H9 (cell line): Measurements from ENCODE around the gene OSBPL10. TPM values are rescaled to one million over a fixed set of nuclear protein-coding genes. Genes with fewer than 3 reads are reported as not detected.

Experiments used
- DNase-seq: peaks from one replicate; pipeline ENCODE4 v3.0.0-alpha.2; 2017
- H2AFZ ChIP-seq: one replicate; pipeline ENCODE4 v1.6.1; 2013; ENCODE audit warnings: mild to moderate bottlenecking, low read length, control low read depth, moderate library complexity
- H2AK5ac ChIP-seq: 2 replicates; pipeline ENCODE4 v1.6.1; 2013; ENCODE audit warnings: low read length, control low read depth, mixed read lengths; ENCODE audit not compliant: insufficient read length
- H2BK120ac ChIP-seq: one replicate; pipeline ENCODE4 v1.6.1; 2013; ENCODE audit warnings: low read depth, mild to moderate bottlenecking, low read length, control low read depth, inconsistent platforms; ENCODE audit not compliant: poor library complexity, severe bottlenecking
- H2BK12ac ChIP-seq: 2 replicates; pipeline ENCODE4 v1.6.1; 2013; ENCODE audit warnings: low read length, control low read depth, mixed read lengths, low read depth; ENCODE audit not compliant: insufficient read length
- H2BK15ac ChIP-seq: 2 replicates; pipeline ENCODE4 v1.6.1; 2013; ENCODE audit warnings: low read depth, low read length, control low read depth
- H2BK20ac ChIP-seq: one replicate; pipeline ENCODE4 v1.6.1; 2013; ENCODE audit warnings: low read depth, mild to moderate bottlenecking, low read length, control low read depth, inconsistent platforms; ENCODE audit not compliant: poor library complexity, severe bottlenecking
- H2BK5ac ChIP-seq: 2 replicates; pipeline ENCODE4 v1.6.1; 2013; ENCODE audit warnings: low read length, control low read depth, mixed read lengths; ENCODE audit not compliant: insufficient read length
- H3K14ac ChIP-seq: 2 replicates; pipeline ENCODE4 v1.6.1; 2013; ENCODE audit warnings: low read length, control low read depth; ENCODE audit not compliant: insufficient read depth
- H3K18ac ChIP-seq: 2 replicates; pipeline ENCODE4 v1.6.1; 2013; ENCODE audit warnings: low read depth, mild to moderate bottlenecking, mixed read lengths, low read length, control low read depth; ENCODE audit not compliant: insufficient read length
- H3K23ac ChIP-seq: 2 replicates; pipeline ENCODE4 v1.6.1; 2013; ENCODE audit warnings: low read length, control low read depth, mixed read lengths, low read depth; ENCODE audit not compliant: insufficient read length
- H3K23me2 ChIP-seq: 2 replicates; pipeline ENCODE4 v1.6.1; 2013; ENCODE audit warnings: low read depth, mild to moderate bottlenecking, mixed read lengths, low read length, control low read depth; ENCODE audit not compliant: insufficient read length, poor library complexity, severe bottlenecking
- H3K27ac ChIP-seq: 2 replicates; pipeline ENCODE4 v1.5.1; 2013; ENCODE audit warnings: low read length, control low read depth, mixed read lengths, low read depth; ENCODE audit not compliant: insufficient read length
- H3K27me3 ChIP-seq: 2 replicates; pipeline ENCODE4 v1.6.1; 2013; ENCODE audit warnings: low read length, control low read depth, inconsistent platforms; ENCODE audit not compliant: insufficient read depth
- H3K4ac ChIP-seq: 2 replicates; pipeline ENCODE4 v1.6.1; 2013; ENCODE audit warnings: low read depth, mild to moderate bottlenecking, control low read depth, inconsistent platforms, low read length, moderate library complexity
- H3K4me1 ChIP-seq: 2 replicates; pipeline ENCODE4 v1.6.1; 2013; ENCODE audit warnings: low read length, control low read depth, inconsistent platforms; ENCODE audit not compliant: insufficient read depth
- H3K4me2 ChIP-seq: 2 replicates; pipeline ENCODE4 v1.6.1; 2013; ENCODE audit warnings: low read length, control low read depth, mixed read lengths; ENCODE audit not compliant: insufficient read length, insufficient read depth
- H3K56ac ChIP-seq: 2 replicates; pipeline ENCODE4 v1.6.1; 2013; ENCODE audit warnings: low read depth, mild to moderate bottlenecking, mixed read lengths, low read length, control low read depth; ENCODE audit not compliant: insufficient read length
- H3K79me1 ChIP-seq: 2 replicates; pipeline ENCODE4 v1.6.1; 2013; ENCODE audit warnings: low read depth, mild to moderate bottlenecking, moderate library complexity, low read length, control low read depth, inconsistent platforms; ENCODE audit not compliant: insufficient read depth, poor library complexity, severe bottlenecking
- H3K79me2 ChIP-seq: 2 replicates; pipeline ENCODE4 v1.6.1; 2013; ENCODE audit warnings: low read length, control low read depth, inconsistent platforms; ENCODE audit not compliant: insufficient read depth
- H3K9ac ChIP-seq: 2 replicates; pipeline ENCODE4 v1.6.1; 2013; ENCODE audit warnings: low read length, control low read depth, mixed read lengths; ENCODE audit not compliant: insufficient read length; ENCODE audit errors: extremely low read depth
- H3K9me3 ChIP-seq: one replicate; pipeline ENCODE4 v1.6.1; 2013; ENCODE audit warnings: low read depth, low read length, inconsistent platforms; ENCODE audit not compliant: control insufficient read depth
- H3T11ph ChIP-seq: one replicate; pipeline ENCODE4 v1.6.1; 2013; ENCODE audit warnings: mild to moderate bottlenecking, low read length, control low read depth, inconsistent platforms
- H4K20me1 ChIP-seq: one replicate; pipeline ENCODE4 v1.6.1; 2013; ENCODE audit not compliant: control insufficient read depth, insufficient read length, insufficient read depth
- H4K5ac ChIP-seq: 2 replicates; pipeline ENCODE4 v1.6.1; 2013; ENCODE audit warnings: low read depth, mild to moderate bottlenecking, mixed read lengths, low read length, control low read depth; ENCODE audit not compliant: insufficient read length
- H4K8ac ChIP-seq: replicated peaks from 2 replicates; pipeline ENCODE4 v1.6.1; 2013; ENCODE audit warnings: low read length, control low read depth, mixed read lengths, low read depth; ENCODE audit not compliant: insufficient read length
- H4K91ac ChIP-seq: 2 replicates; pipeline ENCODE4 v1.6.1; 2013; ENCODE audit warnings: low read depth, mild to moderate bottlenecking, moderate library complexity, mixed read lengths, low read length, control low read depth; ENCODE audit not compliant: insufficient read length
- H3K27ac Mint-ChIP-seq, 3 experiments: 2 replicates in 2 of 3; 3 replicates in 1 of 3; pipeline ENCODE4 v1.8.0; 2020 to 2021; ENCODE audit warnings: mixed read lengths in 3 of 3, mild to moderate bottlenecking in 1 of 3, moderate library complexity in 1 of 3
- H3K27me3 Mint-ChIP-seq: 2 replicates; pipeline ENCODE4 v1.8.0; 2021; ENCODE audit warnings: low read depth, mild to moderate bottlenecking, moderate library complexity, mixed read lengths
- H3K36me3 Mint-ChIP-seq, 3 experiments: 2 replicates in 2 of 3; 3 replicates in 1 of 3; pipeline ENCODE4 v1.8.0; 2020 to 2021; ENCODE audit warnings: low read depth in 3 of 3, mixed read lengths in 3 of 3; ENCODE audit not compliant: insufficient read depth in 1 of 3
- H3K4me1 Mint-ChIP-seq, 2 experiments: 2 replicates each; pipeline ENCODE4 v1.8.0; 2020; ENCODE audit warnings: mixed read lengths in 2 of 2
- H3K4me3 Mint-ChIP-seq, 2 experiments: 2 replicates in 1 of 2; 3 replicates in 1 of 2; pipeline ENCODE4 v1.8.0; 2020 to 2021; ENCODE audit warnings: mild to moderate bottlenecking in 2 of 2, mixed read lengths in 2 of 2, moderate library complexity in 1 of 2
- H3K9me3 Mint-ChIP-seq, 2 experiments: 2 replicates in 1 of 2; 3 replicates in 1 of 2; pipeline ENCODE4 v1.8.0; 2020; ENCODE audit warnings: mild to moderate bottlenecking in 2 of 2, mixed read lengths in 2 of 2, moderate library complexity in 1 of 2
- whole genome bisulfite sequencing: extraction: QIAGEN DNeasy Blood & Tissue Kit; methylation state at CpG from one replicate; pipeline ENCODE4 v1.1.7; 2013; ENCODE audit warnings: missing lambda C conversion rate, low lambda C conversion rate, mixed read lengths; ENCODE audit not compliant: insufficient read length; ENCODE audit errors: extremely low coverage; 5-methylcytosine and 5-hydroxymethylcytosine counted together
- total RNA-seq: library from RNA; stranded (reverse); gene quantifications from 2 replicates; pipeline ENCODE4 v1.2.1, GENCODE V29; 2021
- TF ChIP-seq, protein P1 (sequence below): fragments of 200-600 bp; sonication (generic); conservative IDR thresholded peaks from 3 replicates; pipeline ENCODE4 v1.8.0; 2021; ENCODE audit warnings: antibody characterized with exemption, mild to moderate bottlenecking

OSBPL10 gene
- total RNA-seq, 1 experiment from 2014 or later = 42.7 TPM

DNA sequence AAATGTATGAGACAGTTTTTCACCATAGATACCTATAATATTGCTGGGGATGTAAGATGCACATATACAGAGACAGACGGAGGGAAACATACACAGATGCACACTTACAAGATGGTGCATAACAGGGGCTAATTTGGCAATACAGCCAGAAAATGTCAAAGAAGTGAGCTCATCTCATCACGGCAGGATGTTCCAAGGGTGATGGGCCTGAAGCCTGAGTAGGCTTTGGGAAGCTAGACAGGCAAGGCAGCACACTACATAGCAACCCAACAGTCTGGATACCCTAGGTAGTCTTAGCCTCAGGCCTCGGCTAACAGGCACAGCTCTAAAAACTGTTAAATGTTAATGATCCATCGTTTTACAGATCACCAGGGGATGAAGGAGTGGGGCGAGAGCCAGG lies 148.5 kb downstream of the OSBPL10 start:
- H3K9ac ChIP-seq = no peak overlapping the region
- no peak overlapping the region for H4K8ac ChIP-seq
- no peak overlapping the region for H3K4me2 ChIP-seq
- peaks cover 26 to 30% of the 10 kb centered on the region in 2 experiments for H3K4me1 Mint-ChIP-seq
- no peak overlapping the region for H2BK120ac ChIP-seq
- H2BK12ac ChIP-seq = no peak overlapping the region
- H3K9me3 ChIP-seq = no peaks in the 10 kb centered on the region
- no peak overlapping the region for H4K91ac ChIP-seq
- no peaks in the 10 kb centered on the region for H3K23me2 ChIP-seq
- no peak overlapping the region for H4K5ac ChIP-seq
- no peak overlapping the region for H3K18ac ChIP-seq
- no CpG with 5 or more reads among the region's 5 CpGs for WGBS
- H2AFZ ChIP-seq = no peak overlapping the region
- no peak overlapping the region for H2BK5ac ChIP-seq
- no peak overlapping the region for H3T11ph ChIP-seq
- no peaks in the 10 kb centered on the region for H3K27me3 ChIP-seq
- H3K27ac Mint-ChIP-seq = 0 out of 7 replicates have a peak overlapping the region, but pooled peaks of 1 of the 3 experiments have one; percentile 32
- no peak overlapping the region for H2BK20ac ChIP-seq
- H3K4ac ChIP-seq = no peak overlapping the region
- H3K79me1 ChIP-seq = peaks cover 5% of the 10 kb centered on the region
- TF ChIP-seq, protein P1, sequence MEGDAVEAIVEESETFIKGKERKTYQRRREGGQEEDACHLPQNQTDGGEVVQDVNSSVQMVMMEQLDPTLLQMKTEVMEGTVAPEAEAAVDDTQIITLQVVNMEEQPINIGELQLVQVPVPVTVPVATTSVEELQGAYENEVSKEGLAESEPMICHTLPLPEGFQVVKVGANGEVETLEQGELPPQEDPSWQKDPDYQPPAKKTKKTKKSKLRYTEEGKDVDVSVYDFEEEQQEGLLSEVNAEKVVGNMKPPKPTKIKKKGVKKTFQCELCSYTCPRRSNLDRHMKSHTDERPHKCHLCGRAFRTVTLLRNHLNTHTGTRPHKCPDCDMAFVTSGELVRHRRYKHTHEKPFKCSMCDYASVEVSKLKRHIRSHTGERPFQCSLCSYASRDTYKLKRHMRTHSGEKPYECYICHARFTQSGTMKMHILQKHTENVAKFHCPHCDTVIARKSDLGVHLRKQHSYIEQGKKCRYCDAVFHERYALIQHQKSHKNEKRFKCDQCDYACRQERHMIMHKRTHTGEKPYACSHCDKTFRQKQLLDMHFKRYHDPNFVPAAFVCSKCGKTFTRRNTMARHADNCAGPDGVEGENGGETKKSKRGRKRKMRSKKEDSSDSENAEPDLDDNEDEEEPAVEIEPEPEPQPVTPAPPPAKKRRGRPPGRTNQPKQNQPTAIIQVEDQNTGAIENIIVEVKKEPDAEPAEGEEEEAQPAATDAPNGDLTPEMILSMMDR = no peak
- no peak overlapping the region for H3K56ac ChIP-seq
- no peaks in the 10 kb centered on the region for H4K20me1 ChIP-seq
- H3K27ac ChIP-seq = no peak overlapping the region
- H2AK5ac ChIP-seq = no peak overlapping the region
- H3K4me1 ChIP-seq = peaks cover 2% of the 10 kb centered on the region; the same call in 1 of the 2 replicates
- H3K14ac ChIP-seq = no peak overlapping the region
- H2BK15ac ChIP-seq = no peak overlapping the region
- no peak overlapping the region for H3K4me3 Mint-ChIP-seq
- H3K79me2 ChIP-seq = no peaks in the 10 kb centered on the region; the same call in 1 of the 2 replicates
- no peaks in the 10 kb centered on the region; the same call in 1 of the 2 replicates for H3K27me3 Mint-ChIP-seq
- DNase-seq = no peak
- H3K36me3 Mint-ChIP-seq = peaks cover 0 to 6% (median 2%) of the 10 kb centered on the region in 3 experiments; a peak in 4 of 7 replicates
- no peaks in the 10 kb centered on the region for H3K9me3 Mint-ChIP-seq
- H3K23ac ChIP-seq = no peak overlapping the region
